Measurements from ENCODE around the gene RMC1. TPM values are rescaled to one million over a fixed set of nuclear protein-coding genes. Genes with fewer than 3 reads are reported as not detected.
"Not testable (repeated sequence)": the region's sequence is repeated elsewhere in the genome, so short reads cannot be mapped to it uniquely, and the experiment has no call there.

The RMC1 gene
- total RNA-seq, 1 donor from 2014 or later = 17.7 TPM

- Histone ChIP-seq H3K9me3 (no peaks in the 10 kb centered on the region), H3K4me3 (peak overlapping the region; percentile 65 to 93), H3K27ac (peak overlapping the region; percentile 95), H3K36me3 (peaks cover 0 to 23% of the 10 kb centered on the region in 2 donors), H3K27me3 (no peaks in the 10 kb centered on the region), H3K4me1 (peaks cover 39% of the 10 kb centered on the region)
- intact Hi-C loops (cut with DNase I) = loop anchor here (5.0 kb wide), 1 partner anchor 83 kb away; the partner anchor contains the start of gene NPC1
- no peak for TF ChIP-seq POLR2A (IDR thresholded peaks at IDR 0.05)
- no peak for TF ChIP-seq CTCF (IDR thresholded peaks at IDR 0.05)
- TF ChIP-seq POLR2AphosphoS5 (IDR thresholded peaks at IDR 0.05; ENCODE audit: insufficient read depth in 1 of 2, low read depth in 1 of 2) = no peak
- peak in 1 of 2 donors; percentile 87 for DNase-seq (ENCODE audit: extremely low spot score in 2 of 2)
Measured at GRCh38 chr18:23503963-23504344, 643 bp downstream of the RMC1 start.

- H3K27ac ChIP-seq = peak overlapping the region; percentile 95
- H3K9me3 ChIP-seq = no peaks in the 10 kb centered on the region
- TF ChIP-seq POLR2AphosphoS5 (IDR thresholded peaks at IDR 0.05; ENCODE audit: insufficient read depth in 1 of 2, low read depth in 1 of 2) = no peak
- TF ChIP-seq POLR2A (IDR thresholded peaks at IDR 0.05) = no peak
- no peak for TF ChIP-seq CTCF (IDR thresholded peaks at IDR 0.05)
- no peaks in the 10 kb centered on the region for H3K27me3 ChIP-seq
- peaks cover 0 to 30% of the 10 kb centered on the region in 2 donors for H3K36me3 ChIP-seq
- intact Hi-C loops (cut with DNase I) = loop anchor here (5.0 kb wide), 1 partner anchor 83 kb away; the partner anchor contains the start of gene NPC1
- peak in 1 of 2 donors; percentile 74 for DNase-seq (ENCODE audit: extremely low spot score in 2 of 2)
- H3K4me3 ChIP-seq = peak overlapping the region; percentile 65 to 93
- H3K4me1 ChIP-seq = peaks cover 39% of the 10 kb centered on the region
Measured at GRCh38 chr18:23504720-23505119, 1.4 kb downstream of the RMC1 start.

GRCh38 chr18:23506393-23506792 lies 3.1 kb downstream of the RMC1 start:
- Histone ChIP-seq H3K9me3 (no peaks in the 10 kb centered on the region), H3K36me3 (peaks cover 0 to 47% of the 10 kb centered on the region in 2 donors), H3K4me3 (no peak overlapping the region), H3K27ac (no peak overlapping the region), H3K4me1 (peaks cover 39% of the 10 kb centered on the region), H3K27me3 (no peaks in the 10 kb centered on the region)
- no peak for TF ChIP-seq CTCF (IDR thresholded peaks at IDR 0.05)
- no peak for TF ChIP-seq POLR2A (IDR thresholded peaks at IDR 0.05)
- no peak for TF ChIP-seq POLR2AphosphoS5 (IDR thresholded peaks at IDR 0.05; ENCODE audit: insufficient read depth in 1 of 2, low read depth in 1 of 2)
- intact Hi-C loops (cut with DNase I) = no loop called here
- no peak for DNase-seq (ENCODE audit: extremely low spot score in 2 of 2)

- intact Hi-C loops (cut with DNase I); H3K9me3 ChIP-seq: not testable (repeated sequence)
Measured at GRCh38 chr18:23510923-23511322, 7.6 kb downstream of the RMC1 start.

GRCh38 chr18:23512216-23512615 lies 8.9 kb downstream of the RMC1 start:
- H3K9me3 ChIP-seq; H3K27me3 ChIP-seq; DNase-seq (ENCODE audit: extremely low spot score in 2 of 2); H3K4me1 ChIP-seq; intact Hi-C loops (cut with DNase I); H3K4me3 ChIP-seq: not testable (repeated sequence)
- Histone ChIP-seq H3K27ac (peak overlapping the region; percentile 24), H3K36me3 (peaks cover 0 to 46% of the 10 kb centered on the region in 2 donors)

More at GRCh38 chr18:23510923-23511322, 7.6 kb downstream of the RMC1 start:
- not testable (repeated sequence) for H3K4me1 ChIP-seq; H3K27ac ChIP-seq; H3K4me3 ChIP-seq; H3K27me3 ChIP-seq; DNase-seq (ENCODE audit: extremely low spot score in 2 of 2)
- H3K36me3 ChIP-seq = peaks cover 0 to 47% of the 10 kb centered on the region in 2 donors

- Histone ChIP-seq H3K4me1 (peaks cover 5% of the 10 kb centered on the region), H3K27me3 (no peaks in the 10 kb centered on the region), H3K9me3 (no peaks in the 10 kb centered on the region), H3K4me3 (no peak overlapping the region), H3K27ac (peak overlapping the region; percentile 24), H3K36me3 (peaks cover 0 to 47% of the 10 kb centered on the region in 2 donors)
- no peak for DNase-seq (ENCODE audit: extremely low spot score in 2 of 2)
- intact Hi-C loops (cut with DNase I) = no loop called here
- TF ChIP-seq POLR2A (IDR thresholded peaks at IDR 0.05) (no peak), POLR2AphosphoS5 (IDR thresholded peaks at IDR 0.05; ENCODE audit: insufficient read depth in 1 of 2, low read depth in 1 of 2) (no peak), CTCF (IDR thresholded peaks at IDR 0.05) (no peak)
Measured at GRCh38 chr18:23512641-23513040, 9.3 kb downstream of the RMC1 start.
